GM10266 (cell line): Measurements from ENCODE around the gene CENPP.

Experiments
- DNase-seq: peaks from one replicate; pipeline ENCODE4 v3.0.0; 2012; ENCODE audit errors: extremely low spot score
- CTCF ChIP-seq: IDR thresholded peaks from 2 replicates; pipeline ENCODE4 v1.5.1; 2012; ENCODE audit warnings: mild to moderate bottlenecking, low read depth; ENCODE audit not compliant: control insufficient read depth, insufficient read depth; ENCODE audit errors: missing control alignments

CENPP gene

GRCh38 chr9:92325269-92325990 lies at the start of gene CENPP, which contains the start of gene NOL8:
CENPP (plus strand) TSS chr9:92325953.
NOL8 (minus strand) TSS chr9:92325350; CDS start chr9:92324161, 1,189 bp downstream.
- TF ChIP-seq CTCF = no peak
- DNase-seq = peak; percentile 87

GRCh38 chr9:92276331-92277032 lies 49.3 kb upstream of the CENPP start:
- DNase-seq = no peak
- TF ChIP-seq CTCF = no peak

GRCh38 chr9:92278110-92278509 lies 47.6 kb upstream of the CENPP start:
- no peak for DNase-seq
- TF ChIP-seq CTCF = no peak

- TF ChIP-seq CTCF = no peak
- no peak for DNase-seq
Measured at GRCh38 chr9:92279302-92279701, 46.5 kb upstream of the CENPP start.

GRCh38 chr9:92289708-92290390 lies 35.9 kb upstream of the CENPP start:
- no peak for TF ChIP-seq CTCF
- no peak for DNase-seq

- no peak for DNase-seq
- TF ChIP-seq CTCF = no peak
Measured at GRCh38 chr9:92290785-92291429, 34.8 kb upstream of the CENPP start.
